GM12878 (cell line): ENCODE data around the gene WNK2. TPM values are rescaled to one million over a fixed set of nuclear protein-coding genes. Genes with fewer than 3 reads are reported as not detected.

ENCODE experiments used
- ATAC-seq: fragments of 200-7000 bp; cut with Tn5 transposase; 3 replicates; pipeline ENCODE4 v1.9.1; 2020; ENCODE audit warnings: mild to moderate bottlenecking, moderate library complexity
- BruUV-seq: library from RNA; stranded (reverse); fragments of 400-500 nt; replicated peaks from 2 replicates; lab custom pipeline; 2021; lab: Mats Ljungman, UMichigan
- CTCF ChIA-PET: fragments of 300-600 bp; sonication (Branson Sonifier 250); formaldehyde crosslinking; extraction: SDS; loops from one replicate; lab custom pipeline; 2021; ENCODE audit warnings: inconsistent platforms; lab: Yijun Ruan, JAX
- POLR2A ChIA-PET: fragments of 350-600 bp; formaldehyde crosslinking; extraction: SDS; loops from one replicate; lab custom pipeline; 2021; ENCODE audit warnings: inconsistent platforms; lab: Charles Lee
- RAD21 ChIA-PET: fragments of 300-600 bp; sonication (Branson Sonifier 250); formaldehyde crosslinking; loops from one replicate; lab custom pipeline; 2023; ENCODE audit warnings: antibody characterized with exemption; ENCODE audit not compliant: unreplicated experiment; lab: Charles Lee
- SMC1A ChIA-PET: fragments of 300-600 bp; sonication (Branson Sonifier 250); formaldehyde crosslinking; loops from one replicate; lab custom pipeline; 2023; ENCODE audit not compliant: unreplicated experiment, uncharacterized antibody; lab: Charles Lee
- DNase-seq: peaks from one replicate; pipeline ENCODE4 v3.0.0-alpha.2; 2011; ENCODE audit warnings: low read depth, low spot score
- FAIRE-seq: peaks from 3 replicates; lab custom pipeline; 2011; peaks lifted over from hg19 to GRCh38; lab: Jason Lieb, UNC
- H2AFZ ChIP-seq: 2 replicates; pipeline ENCODE4 v1.6.0; 2011; ENCODE audit warnings: low read depth, low read length, control low read depth; ENCODE audit not compliant: control insufficient read depth
- H3K27ac ChIP-seq: 2 replicates; pipeline ENCODE4 v1.5.1; 2011; ENCODE audit warnings: control low read depth; ENCODE audit not compliant: control insufficient read depth, insufficient read depth
- H3K27me3 ChIP-seq, 2 experiments: replicated peaks in 1 of 2; 2 replicates each; pipeline versions ENCODE4 v1.6.0 to v1.6.1; 2011; ENCODE audit warnings: low read length in 1 of 2; ENCODE audit not compliant: control insufficient read depth in 2 of 2, insufficient read depth in 2 of 2
- H3K36me3 ChIP-seq, 2 experiments: 2 replicates each; pipeline ENCODE4 v1.5.1; 2011; ENCODE audit warnings: low read length in 1 of 2; ENCODE audit not compliant: control insufficient read depth in 2 of 2, insufficient read depth in 2 of 2
- H3K4me1 ChIP-seq: 2 replicates; pipeline ENCODE4 v1.6.1; 2011; ENCODE audit warnings: mild to moderate bottlenecking, low read length, moderate library complexity, mixed read lengths; ENCODE audit not compliant: control insufficient read depth, insufficient read depth
- H3K4me2 ChIP-seq: 2 replicates; pipeline ENCODE4 v1.6.0; 2011; ENCODE audit warnings: control low read depth; ENCODE audit not compliant: control insufficient read depth, insufficient read depth
- H3K4me3 ChIP-seq: fragments of 200-600 bp; sonication (generic); 2 replicates; pipeline ENCODE4 v1.5.1; 2016
- H3K79me2 ChIP-seq: 2 replicates; pipeline ENCODE4 v1.6.0; 2011; ENCODE audit warnings: low read length; ENCODE audit not compliant: control insufficient read depth, insufficient read depth
- H3K9ac ChIP-seq: 2 replicates; pipeline ENCODE4 v1.8.0; 2011; ENCODE audit warnings: low read length, control low read depth, mixed read lengths; ENCODE audit not compliant: control insufficient read depth, insufficient read depth
- H3K9me3 ChIP-seq: replicated peaks from 3 replicates; pipeline ENCODE4 v1.5.1; 2011; ENCODE audit warnings: mild to moderate bottlenecking, low read length; ENCODE audit not compliant: control insufficient read depth, insufficient read depth
- H4K20me1 ChIP-seq: 2 replicates; pipeline ENCODE4 v1.6.0; 2011; ENCODE audit not compliant: control insufficient read depth, insufficient read depth
- ASH2L ChIP-seq: fragments of 300-600, 200-600 bp; sonication (generic); IDR thresholded peaks from 2 replicates; pipeline ENCODE4 v1.6.1; 2017; ENCODE audit warnings: low read depth, mild to moderate bottlenecking, borderline replicate concordance
- ATF7 ChIP-seq: fragments of 450-650 bp; IDR thresholded peaks from 2 replicates; pipeline ENCODE4 v1.6.1; 2016; ENCODE audit warnings: low read depth, mild to moderate bottlenecking
- DPF2 ChIP-seq: fragments of 450-650 bp; IDR thresholded peaks from 2 replicates; pipeline ENCODE4 v1.6.1; 2017; ENCODE audit warnings: mild to moderate bottlenecking
- EZH2 ChIP-seq: IDR thresholded peaks from 2 replicates; pipeline ENCODE4 v1.6.1; 2012; ENCODE audit warnings: low read depth, mild to moderate bottlenecking, control low read depth, inconsistent platforms, low read length, borderline replicate concordance; ENCODE audit not compliant: control insufficient read depth
- FOXK2 ChIP-seq: fragments of 450-650 bp; IDR thresholded peaks from 2 replicates; pipeline ENCODE4 v1.6.1; 2017; ENCODE audit warnings: mild to moderate bottlenecking, moderate library complexity
- IKZF1 ChIP-seq: fragments of 450-650 bp; conservative IDR thresholded peaks from 2 replicates; pipeline ENCODE4 v1.6.1; 2017; ENCODE audit warnings: antibody characterized with exemption, mild to moderate bottlenecking
- MYB ChIP-seq: fragments of 150-350 bp; IDR thresholded peaks from 2 replicates; pipeline ENCODE4 v1.6.1; 2014; ENCODE audit warnings: mild to moderate bottlenecking, low read depth, low read length, borderline replicate concordance
- PAX5 ChIP-seq: IDR thresholded peaks from 2 replicates; pipeline ENCODE4 v1.6.1; 2011; ENCODE audit warnings: low read depth, low read length, borderline replicate concordance
- RAD21 ChIP-seq: IDR thresholded peaks from 2 replicates; pipeline ENCODE4 v1.6.1; 2011; ENCODE audit warnings: mild to moderate bottlenecking, low read depth, low read length, moderate library complexity; ENCODE audit not compliant: insufficient read depth
- SP1 ChIP-seq: IDR thresholded peaks from one replicate; pipeline ENCODE4 v1.6.1; 2011; ENCODE audit warnings: low read depth, low read length
- SPI1 ChIP-seq: IDR thresholded peaks from 2 replicates; pipeline ENCODE4 v1.6.1; 2011; ENCODE audit warnings: low read depth, mild to moderate bottlenecking, low read length, moderate library complexity, borderline replicate concordance; ENCODE audit not compliant: insufficient read depth
- WRNIP1 ChIP-seq: IDR thresholded peaks from 2 replicates; pipeline ENCODE4 v1.6.1; 2011; ENCODE audit warnings: low read depth, low read length, improper control_type of control experiment, borderline replicate concordance
- ZBED1 ChIP-seq: IDR thresholded peaks from 2 replicates; pipeline ENCODE4 v1.6.1; 2016; ENCODE audit warnings: borderline replicate concordance
- WGBS: methylation state at CpG from one replicate; pipeline ENCODE4 v1.1.6; 2016; ENCODE audit warnings: low lambda C conversion rate; ENCODE audit not compliant: insufficient replicate concordance, insufficient coverage; ENCODE audit errors: missing lambda C conversion rate; 5-methylcytosine and 5-hydroxymethylcytosine counted together
- in situ Hi-C: fragments of 300-500 bp; cut with MboI; formaldehyde crosslinking; loops from 9 replicates; pipeline ENCODE4 v1.14.3; 2018; ENCODE audit warnings: mixed read lengths
- intact Hi-C: fragments of 100-400 bp; cut with micrococcal nuclease; formaldehyde crosslinking; loops from one replicate; pipeline ENCODE4 v1.14.2; 2022; ENCODE audit not compliant: unreplicated experiment
- polyA plus RNA-seq, 11 experiments: library from polyadenylated mRNA; depleted of rRNA in 4 of 11; unstranded in 6 of 11; stranded (reverse) in 5 of 11; fragments of >200 nt; fragmentation: Nextera tagmentation in 4 of 11; fragmentation: Illumina TruSeq in 1 of 11; extraction: Ambion mirVana in 4 of 11; extraction: Trizol in 1 of 11; gene quantifications; 1 replicate in 1 of 11; 2 replicates in 10 of 11; pipeline versions ENCODE4 v1.2.1 to v1.2.3, GENCODE V29; 2011 to 2016; ENCODE audit warnings: inconsistent platforms in 2 of 11, missing spikeins in 2 of 11, low read depth in 1 of 11
- total RNA-seq, 4 experiments: library from RNA; depleted of rRNA in 3 of 4; stranded (reverse); fragments of >200 nt in 3 of 4; fragmentation: Illumina TruSeq in 1 of 4; extraction: Trizol in 1 of 4; gene quantifications; 2 replicates each; pipeline versions ENCODE4 v1.2.1 to v1.2.3, GENCODE V29; 2013 to 2021
- TF ChIP-seq, protein P1 (sequence below): fragments of 450-650 bp; IDR thresholded peaks from 2 replicates; pipeline ENCODE4 v1.6.1; 2017; ENCODE audit warnings: mild to moderate bottlenecking, low read depth, inconsistent platforms; ENCODE audit not compliant: poor library complexity, severe bottlenecking

WNK2 gene
- total and polyA plus RNA-seq, 10 of the 15 experiments (the other 5 are each of a cell fraction or from before 2014, with no cell fraction given): 0.15 TPM; not detected in 9

DNA sequence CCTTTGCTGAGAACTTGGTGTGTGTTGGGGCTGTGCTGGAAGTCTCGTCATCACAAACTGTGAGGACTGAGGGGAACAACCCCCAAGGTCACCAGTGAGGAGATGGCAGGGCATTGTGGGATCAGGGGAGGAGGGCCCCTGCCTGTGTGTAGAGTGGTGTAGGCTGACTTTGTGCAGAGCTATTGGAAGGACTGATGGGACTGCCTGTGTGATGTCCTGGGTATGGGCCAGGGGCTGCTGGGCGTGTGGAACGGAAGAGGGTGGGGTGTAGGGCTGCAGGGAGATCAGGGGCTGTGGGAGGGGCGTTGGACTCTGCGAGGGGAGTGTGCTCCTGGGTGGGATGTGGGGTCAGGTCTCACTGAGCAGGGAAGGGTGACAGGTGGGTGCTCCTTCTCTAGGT is 3.6 kb downstream of the WNK2 start:
- Histone ChIP-seq H3K4me2 (no peak overlapping the region), H3K4me3 (no peak overlapping the region), H3K79me2 (no peaks in the 10 kb centered on the region), H3K36me3 (no peaks in the 10 kb centered on the region), H3K9me3 (no peaks in the 10 kb centered on the region), H3K9ac (no peak overlapping the region), H4K20me1 (no peaks in the 10 kb centered on the region), H3K27ac (no peak overlapping the region), H3K27me3 (peaks cover 4 to 12% of the 10 kb centered on the region in 2 experiments; a peak in 3 of 4 replicates), H2AFZ (no peak overlapping the region), H3K4me1 (no peaks in the 10 kb centered on the region)
- RAD21 ChIA-PET: no interaction called here
- BruUV-seq: no TSS peak
- no peak for TF ChIP-seq MYB
- TF ChIP-seq DPF2: no peak
- TF ChIP-seq ZBED1: no peak
- TF ChIP-seq PAX5: no peak
- no peak for TF ChIP-seq EZH2
- TF ChIP-seq ATF7: no peak
- 0% methylated on average over 5 of the region's 5 CpGs for WGBS
- ATAC-seq (no peak), FAIRE-seq (no peak), DNase-seq (no peak)
- intact Hi-C loops (no loop called here), in situ Hi-C loops (no loop called here)
- POLR2A ChIA-PET: no interaction called here
- SMC1A ChIA-PET: no interaction called here
- CTCF ChIA-PET: no interaction called here

DNA sequence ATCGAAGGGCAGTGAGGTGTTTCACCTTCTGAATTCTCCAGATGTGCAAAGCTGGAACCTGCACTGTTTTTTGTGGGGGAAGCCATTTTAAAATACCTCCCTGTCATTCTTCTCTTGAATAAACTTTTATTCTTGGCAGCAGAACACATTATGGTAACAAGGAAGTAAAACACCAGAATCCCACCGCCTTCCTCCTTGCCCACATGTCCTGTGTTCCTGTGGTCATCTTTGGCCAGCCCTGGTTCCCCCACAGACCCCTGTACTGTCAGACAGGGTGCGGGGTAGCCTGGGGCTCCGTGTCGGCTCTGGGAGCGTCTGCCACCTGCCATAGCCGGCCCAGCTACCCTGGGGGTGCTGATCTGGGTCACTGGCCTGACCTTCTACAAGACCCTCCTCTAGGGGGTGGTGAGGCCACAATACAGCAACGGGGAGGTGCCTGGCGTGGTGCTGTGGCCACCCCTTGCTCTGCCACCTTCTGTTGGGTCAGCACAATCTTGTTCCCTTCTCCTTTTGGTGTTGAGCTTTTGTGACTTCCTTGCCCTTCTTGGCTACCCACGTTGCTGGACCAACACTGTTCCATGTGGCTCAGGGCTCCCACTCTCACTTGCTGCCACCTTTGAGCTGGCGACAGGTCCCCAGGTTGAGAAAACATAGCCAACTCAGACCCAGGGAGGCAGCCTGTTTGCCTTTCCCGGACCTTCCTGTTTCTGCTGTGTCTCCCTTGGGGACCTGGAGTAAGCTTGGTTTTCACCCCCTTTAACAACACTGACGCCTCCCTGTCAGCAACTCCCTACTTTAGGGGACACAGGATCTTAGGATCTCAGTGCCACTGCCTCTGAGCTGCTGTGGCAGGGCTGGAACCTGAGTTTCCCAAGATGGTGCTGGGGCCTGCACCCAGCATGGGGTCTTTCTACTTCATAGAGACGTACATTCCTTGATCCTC is 4.8 kb downstream of the WNK2 start:
- Histone ChIP-seq H3K4me3 (no peak overlapping the region), H3K4me1 (no peaks in the 10 kb centered on the region), H4K20me1 (no peaks in the 10 kb centered on the region), H3K9me3 (no peaks in the 10 kb centered on the region), H3K27ac (no peak overlapping the region), H2AFZ (no peak overlapping the region), H3K4me2 (no peak overlapping the region), H3K36me3 (no peaks in the 10 kb centered on the region), H3K9ac (no peak overlapping the region), H3K79me2 (no peaks in the 10 kb centered on the region), H3K27me3 (peaks cover 1 to 4% of the 10 kb centered on the region in 2 experiments; a peak in 2 of 4 replicates)
- WGBS: 35% methylated on average over 14 of the region's 14 CpGs
- intact Hi-C loops (no loop called here), in situ Hi-C loops (no loop called here)
- ChIA-PET SMC1A (no interaction called here), POLR2A (interaction anchor here (0.5 kb wide), 1 partner anchor 11 kb away, joined by 4 read pairs; no protein-coding TSS in a partner anchor), RAD21 (no interaction called here), CTCF (no interaction called here)
- ATAC-seq (no peak), FAIRE-seq (no peak), DNase-seq (no peak)
- BruUV-seq: no TSS peak
- TF ChIP-seq SPI1 (no peak), IKZF1 (no peak), SP1 (no peak), WRNIP1 (no peak), FOXK2 (no peak), RAD21 (no peak), ASH2L (no peak)
- TF ChIP-seq, protein P1, sequence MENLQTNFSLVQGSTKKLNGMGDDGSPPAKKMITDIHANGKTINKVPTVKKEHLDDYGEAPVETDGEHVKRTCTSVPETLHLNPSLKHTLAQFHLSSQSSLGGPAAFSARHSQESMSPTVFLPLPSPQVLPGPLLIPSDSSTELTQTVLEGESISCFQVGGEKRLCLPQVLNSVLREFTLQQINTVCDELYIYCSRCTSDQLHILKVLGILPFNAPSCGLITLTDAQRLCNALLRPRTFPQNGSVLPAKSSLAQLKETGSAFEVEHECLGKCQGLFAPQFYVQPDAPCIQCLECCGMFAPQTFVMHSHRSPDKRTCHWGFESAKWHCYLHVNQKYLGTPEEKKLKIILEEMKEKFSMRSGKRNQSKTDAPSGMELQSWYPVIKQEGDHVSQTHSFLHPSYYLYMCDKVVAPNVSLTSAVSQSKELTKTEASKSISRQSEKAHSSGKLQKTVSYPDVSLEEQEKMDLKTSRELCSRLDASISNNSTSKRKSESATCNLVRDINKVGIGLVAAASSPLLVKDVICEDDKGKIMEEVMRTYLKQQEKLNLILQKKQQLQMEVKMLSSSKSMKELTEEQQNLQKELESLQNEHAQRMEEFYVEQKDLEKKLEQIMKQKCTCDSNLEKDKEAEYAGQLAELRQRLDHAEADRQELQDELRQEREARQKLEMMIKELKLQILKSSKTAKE: no peak
